ENCODE data around the gene PGM2. TPM values are rescaled to one million over a fixed set of nuclear protein-coding genes. Genes with fewer than 3 reads are reported as not detected.

Gene PGM2
- total RNA-seq, 4 donors from 2014 or later: 12.4 to 23.3 (median 16.0) TPM

DNA sequence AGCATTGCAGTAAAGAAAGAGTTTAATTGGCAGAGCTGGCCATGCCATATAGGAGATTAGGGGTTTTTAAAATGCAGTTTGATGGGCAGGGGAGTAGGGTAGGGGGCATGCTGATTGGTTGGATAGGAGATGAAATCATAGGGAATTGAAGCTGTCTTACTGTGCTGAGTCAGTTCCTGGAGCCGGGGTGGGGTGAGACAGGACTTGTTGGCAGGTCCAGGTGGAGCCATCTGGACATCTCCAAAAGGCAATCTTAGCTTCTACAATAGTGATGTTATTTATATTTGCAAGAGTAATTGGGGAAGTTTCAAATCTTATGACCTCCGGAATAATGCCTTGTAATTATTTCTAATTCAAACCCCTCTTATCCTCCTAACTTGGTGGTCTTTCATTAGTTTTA is 32.4 kb upstream of the PGM2 start:
- TF ChIP-seq, protein P1, sequence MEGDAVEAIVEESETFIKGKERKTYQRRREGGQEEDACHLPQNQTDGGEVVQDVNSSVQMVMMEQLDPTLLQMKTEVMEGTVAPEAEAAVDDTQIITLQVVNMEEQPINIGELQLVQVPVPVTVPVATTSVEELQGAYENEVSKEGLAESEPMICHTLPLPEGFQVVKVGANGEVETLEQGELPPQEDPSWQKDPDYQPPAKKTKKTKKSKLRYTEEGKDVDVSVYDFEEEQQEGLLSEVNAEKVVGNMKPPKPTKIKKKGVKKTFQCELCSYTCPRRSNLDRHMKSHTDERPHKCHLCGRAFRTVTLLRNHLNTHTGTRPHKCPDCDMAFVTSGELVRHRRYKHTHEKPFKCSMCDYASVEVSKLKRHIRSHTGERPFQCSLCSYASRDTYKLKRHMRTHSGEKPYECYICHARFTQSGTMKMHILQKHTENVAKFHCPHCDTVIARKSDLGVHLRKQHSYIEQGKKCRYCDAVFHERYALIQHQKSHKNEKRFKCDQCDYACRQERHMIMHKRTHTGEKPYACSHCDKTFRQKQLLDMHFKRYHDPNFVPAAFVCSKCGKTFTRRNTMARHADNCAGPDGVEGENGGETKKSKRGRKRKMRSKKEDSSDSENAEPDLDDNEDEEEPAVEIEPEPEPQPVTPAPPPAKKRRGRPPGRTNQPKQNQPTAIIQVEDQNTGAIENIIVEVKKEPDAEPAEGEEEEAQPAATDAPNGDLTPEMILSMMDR (IDR thresholded peaks at IDR 0.05; ENCODE audit: low read depth): no peak

DNA sequence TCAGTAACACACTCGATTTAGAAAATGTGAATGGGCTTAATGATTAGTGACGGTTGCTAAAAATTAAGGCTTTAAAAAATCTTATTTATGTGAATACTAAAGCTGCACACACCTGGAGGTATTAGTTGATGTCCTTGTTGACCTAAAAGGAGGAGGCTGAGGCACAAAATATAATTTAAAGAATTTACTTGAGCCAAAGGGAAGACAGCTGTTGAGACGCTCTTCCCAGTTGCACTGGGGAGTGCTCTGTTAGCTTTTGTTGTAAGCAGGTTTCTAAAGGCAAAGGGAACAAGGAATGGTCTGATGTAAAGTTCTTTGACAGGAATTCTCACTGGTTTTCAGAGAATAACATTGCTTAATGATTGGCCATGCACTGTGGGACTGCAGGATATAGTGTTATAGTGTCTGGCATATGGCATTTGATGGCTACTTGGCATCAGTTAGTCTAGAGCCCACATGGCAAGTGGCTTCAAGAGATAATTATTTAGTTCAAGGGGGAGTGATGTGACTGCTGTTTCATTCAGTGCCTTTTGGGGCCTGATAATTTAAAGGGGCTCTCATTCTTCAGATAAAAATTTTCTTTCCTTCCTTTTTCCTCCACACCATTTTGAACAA is 30.8 kb upstream of the PGM2 start:
- TF ChIP-seq, protein P1 (IDR thresholded peaks at IDR 0.05; ENCODE audit: low read depth): no peak

DNA sequence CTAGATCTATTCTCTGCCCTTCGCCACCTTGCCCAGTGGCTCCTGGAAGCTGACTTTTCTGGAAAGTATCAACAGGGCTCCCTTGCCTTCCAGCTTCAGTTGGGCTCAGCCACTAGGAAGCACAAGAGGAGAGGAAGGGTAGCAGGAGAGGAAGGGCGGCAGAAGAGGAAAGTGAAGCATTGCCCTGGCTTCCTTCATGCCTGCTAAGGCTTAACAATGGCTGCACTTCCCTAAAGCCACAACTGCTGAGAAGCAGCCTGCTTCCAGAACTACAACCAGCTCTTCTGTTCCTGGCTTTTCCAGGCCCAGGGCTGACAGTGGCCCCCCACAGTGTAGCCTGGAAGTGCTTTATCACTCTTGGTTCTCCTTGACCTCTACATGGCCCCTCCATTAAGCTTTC is 29.1 kb upstream of the PGM2 start:
- TF ChIP-seq, protein P1 (IDR thresholded peaks at IDR 0.05; ENCODE audit: low read depth): no peak

DNA sequence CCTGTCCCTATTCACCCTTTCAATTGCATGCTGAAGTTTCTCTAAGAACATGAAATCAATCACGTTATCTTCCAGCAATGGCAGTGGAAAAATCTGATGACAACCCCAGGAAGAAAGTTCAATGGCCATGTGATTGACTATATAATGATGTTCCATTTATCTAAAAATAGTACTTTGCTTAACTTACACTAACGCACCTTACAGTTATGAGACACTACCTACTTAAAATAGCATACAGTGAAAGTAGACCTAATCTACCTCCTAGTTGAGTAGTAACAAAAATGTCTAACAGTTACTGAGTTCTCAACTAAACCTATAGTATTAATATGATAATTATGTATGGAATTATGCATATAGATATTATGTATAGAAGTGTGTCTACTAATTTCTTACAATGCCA is 28.6 kb upstream of the PGM2 start:
- TF ChIP-seq, protein P1 (IDR thresholded peaks at IDR 0.05; ENCODE audit: low read depth): no peak

DNA sequence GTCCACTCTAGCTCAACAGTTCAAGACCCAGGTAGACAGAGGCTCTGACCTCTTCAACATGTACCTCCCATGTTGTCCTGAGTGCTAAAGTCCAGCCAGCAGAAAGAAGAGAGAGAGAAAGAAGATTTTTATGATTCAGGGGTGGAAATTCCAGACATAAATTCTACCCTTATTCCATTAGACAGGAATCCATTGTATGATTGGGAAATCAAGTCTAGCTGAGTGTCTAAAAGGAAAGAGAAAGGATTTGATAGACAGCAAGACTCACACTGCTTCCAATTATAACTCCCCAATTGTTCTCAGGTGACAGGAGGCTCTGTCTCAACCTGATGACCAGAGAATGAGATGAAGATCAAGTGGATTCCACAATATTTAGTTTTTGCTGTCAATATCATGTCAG is 27.9 kb upstream of the PGM2 start:
- TF ChIP-seq, protein P1 (IDR thresholded peaks at IDR 0.05; ENCODE audit: low read depth): no peak

DNA sequence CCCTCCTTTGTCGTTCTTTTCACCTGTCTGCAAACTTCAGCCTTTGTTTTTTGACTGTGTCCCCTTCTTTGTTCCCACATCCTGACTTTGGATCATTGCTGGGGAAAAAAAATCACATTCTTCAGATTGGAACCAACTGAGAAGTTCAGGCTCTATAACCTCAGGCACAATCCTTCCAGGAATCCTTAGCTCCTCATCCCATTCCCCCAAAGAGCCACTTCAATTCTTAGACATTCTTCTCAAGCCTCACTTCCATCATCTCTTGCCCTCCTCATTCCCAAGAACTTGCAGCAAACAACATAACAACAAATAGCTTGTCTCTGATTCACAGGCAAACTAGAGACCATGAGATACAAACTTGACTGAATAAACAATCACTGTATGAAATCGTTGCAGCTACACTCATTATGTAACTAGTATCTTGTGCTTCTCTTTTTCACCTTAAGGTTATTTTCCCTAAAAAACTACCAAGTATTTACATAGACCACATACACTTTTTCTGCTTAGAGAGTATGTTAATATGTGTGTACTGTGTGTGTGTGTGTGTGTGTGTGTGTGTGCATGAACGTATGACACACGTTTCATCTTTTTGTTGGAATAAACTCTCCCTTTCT is 26.4 kb upstream of the PGM2 start:
- TF ChIP-seq, protein P1 (IDR thresholded peaks at IDR 0.05; ENCODE audit: low read depth): no peak

DNA sequence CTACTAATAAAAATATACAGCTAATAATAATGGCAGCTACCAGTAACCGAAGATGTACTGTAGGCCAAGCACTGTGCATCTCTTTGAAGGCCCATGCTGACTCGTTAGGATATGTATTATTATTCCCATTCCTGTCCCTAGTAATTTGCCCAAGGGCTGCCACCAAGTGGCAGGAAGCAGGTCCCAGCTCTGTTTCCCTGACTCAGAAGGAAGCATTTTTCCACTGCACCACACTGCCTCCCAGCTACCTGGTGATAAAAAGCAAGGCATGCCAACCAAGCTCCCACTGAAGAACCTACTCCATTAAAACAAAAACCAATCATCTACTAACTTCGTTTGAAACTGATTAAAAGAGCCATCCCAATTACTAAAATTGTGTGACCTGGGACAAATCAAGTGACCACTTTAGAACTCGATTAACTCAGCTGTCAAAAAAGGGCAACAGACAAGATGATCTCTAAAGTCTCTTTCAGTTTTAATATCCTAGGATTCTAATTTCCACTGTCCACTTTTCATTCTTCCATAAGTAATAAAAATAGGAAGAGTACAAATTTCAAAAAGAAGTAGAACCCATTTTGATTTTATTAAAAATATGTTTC is 24.3 kb upstream of the PGM2 start:
- TF ChIP-seq, protein P1 (IDR thresholded peaks at IDR 0.05; ENCODE audit: low read depth): no peak

Data from subcutaneous adipose tissue (tissue), 4 donors.